Neutrophil (primary cell): ENCODE data around the gene ACTR3.

Experiments used
- H3K27ac ChIP-seq: fragments of 200-600 bp; sonication (generic); 2 replicates; pipeline ENCODE4 v1.5.1; 2016; ENCODE audit warnings: mild to moderate bottlenecking, moderate library complexity
- H3K27me3 ChIP-seq: fragments of 200-600 bp; sonication (generic); 2 replicates; pipeline ENCODE4 v1.6.0; 2016; ENCODE audit warnings: mild to moderate bottlenecking
- H3K36me3 ChIP-seq: fragments of 200-600 bp; sonication (generic); 2 replicates; pipeline ENCODE4 v1.5.1; 2017
- H3K4me1 ChIP-seq, 2 experiments: fragments of 200-600 bp in 1 of 2; sonication (generic) in 1 of 2; 1 replicate in 1 of 2; 2 replicates in 1 of 2; pipeline versions ENCODE4 v1.5.1 to v1.6.1; 2013 to 2016; ENCODE audit warnings: low read depth in 1 of 2, low read length in 1 of 2, mild to moderate bottlenecking in 1 of 2, moderate library complexity in 1 of 2; ENCODE audit not compliant: control insufficient read depth in 1 of 2, insufficient read depth in 1 of 2
- H3K4me3 ChIP-seq, 2 experiments: fragments of 200-600 bp in 1 of 2; sonication (generic) in 1 of 2; 1 replicate in 1 of 2; 2 replicates in 1 of 2; pipeline ENCODE4 v1.5.1; 2013 to 2016; ENCODE audit warnings: low read depth in 1 of 2, low read length in 1 of 2, mild to moderate bottlenecking in 1 of 2, moderate library complexity in 1 of 2
- H3K9me3 ChIP-seq: fragments of 200-600 bp; sonication (generic); 2 replicates; pipeline ENCODE4 v1.5.1; 2016
- TF ChIP-seq, protein P1 (sequence below): fragments of 200-600 bp; sonication (generic); IDR thresholded peaks from 2 replicates; pipeline ENCODE4 v1.5.1; 2016; ENCODE audit warnings: antibody characterized with exemption

Gene ACTR3

DNA sequence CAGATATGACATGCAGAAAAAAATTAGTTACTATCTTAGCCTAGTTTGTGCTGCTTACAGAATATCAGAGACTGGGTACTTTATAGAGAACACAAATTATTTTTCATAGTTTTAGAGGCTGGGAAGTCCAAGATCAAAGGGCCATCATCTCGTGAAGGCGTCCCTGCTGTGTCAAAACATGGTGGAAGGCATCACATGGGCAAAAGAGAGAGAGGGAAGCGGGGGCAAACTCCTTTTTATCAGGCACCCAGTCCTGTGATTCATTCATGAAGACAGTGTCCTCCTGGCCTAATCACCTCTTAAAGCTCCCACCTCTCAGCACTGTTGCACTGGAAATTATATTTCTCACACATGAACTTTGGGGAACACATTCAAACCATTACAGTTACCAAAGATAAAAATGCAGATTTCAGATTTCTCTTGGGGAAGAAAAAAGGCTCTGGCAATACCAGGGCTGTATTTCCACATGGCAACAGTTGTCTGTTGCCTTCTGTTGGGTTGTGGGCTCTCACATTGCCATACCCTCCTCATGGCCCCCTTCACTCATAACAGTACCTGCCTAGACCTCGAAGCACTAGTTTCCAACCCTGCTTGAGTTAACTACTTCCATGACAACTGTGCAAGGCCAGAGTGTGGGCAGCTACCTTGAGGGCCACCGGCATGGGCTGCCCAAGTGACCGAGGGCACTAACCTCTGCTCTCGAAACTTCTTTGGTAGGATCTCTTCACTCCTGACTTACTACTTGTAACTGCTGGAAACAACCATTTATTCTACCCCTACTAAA, 2.7 kb upstream of the ACTR3 start:
- peaks cover 7% of the 10 kb centered on the region for H3K36me3 ChIP-seq
- peaks cover 39 to 50% of the 10 kb centered on the region in 2 experiments for H3K4me1 ChIP-seq
- H3K9me3 ChIP-seq = no peaks in the 10 kb centered on the region
- H3K4me3 ChIP-seq = peak overlapping the region; percentile 1 to 23
- TF ChIP-seq, protein P1, sequence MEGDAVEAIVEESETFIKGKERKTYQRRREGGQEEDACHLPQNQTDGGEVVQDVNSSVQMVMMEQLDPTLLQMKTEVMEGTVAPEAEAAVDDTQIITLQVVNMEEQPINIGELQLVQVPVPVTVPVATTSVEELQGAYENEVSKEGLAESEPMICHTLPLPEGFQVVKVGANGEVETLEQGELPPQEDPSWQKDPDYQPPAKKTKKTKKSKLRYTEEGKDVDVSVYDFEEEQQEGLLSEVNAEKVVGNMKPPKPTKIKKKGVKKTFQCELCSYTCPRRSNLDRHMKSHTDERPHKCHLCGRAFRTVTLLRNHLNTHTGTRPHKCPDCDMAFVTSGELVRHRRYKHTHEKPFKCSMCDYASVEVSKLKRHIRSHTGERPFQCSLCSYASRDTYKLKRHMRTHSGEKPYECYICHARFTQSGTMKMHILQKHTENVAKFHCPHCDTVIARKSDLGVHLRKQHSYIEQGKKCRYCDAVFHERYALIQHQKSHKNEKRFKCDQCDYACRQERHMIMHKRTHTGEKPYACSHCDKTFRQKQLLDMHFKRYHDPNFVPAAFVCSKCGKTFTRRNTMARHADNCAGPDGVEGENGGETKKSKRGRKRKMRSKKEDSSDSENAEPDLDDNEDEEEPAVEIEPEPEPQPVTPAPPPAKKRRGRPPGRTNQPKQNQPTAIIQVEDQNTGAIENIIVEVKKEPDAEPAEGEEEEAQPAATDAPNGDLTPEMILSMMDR = no peak
- H3K27me3 ChIP-seq = no peaks in the 10 kb centered on the region
- peak overlapping the region; percentile 78 for H3K27ac ChIP-seq

DNA sequence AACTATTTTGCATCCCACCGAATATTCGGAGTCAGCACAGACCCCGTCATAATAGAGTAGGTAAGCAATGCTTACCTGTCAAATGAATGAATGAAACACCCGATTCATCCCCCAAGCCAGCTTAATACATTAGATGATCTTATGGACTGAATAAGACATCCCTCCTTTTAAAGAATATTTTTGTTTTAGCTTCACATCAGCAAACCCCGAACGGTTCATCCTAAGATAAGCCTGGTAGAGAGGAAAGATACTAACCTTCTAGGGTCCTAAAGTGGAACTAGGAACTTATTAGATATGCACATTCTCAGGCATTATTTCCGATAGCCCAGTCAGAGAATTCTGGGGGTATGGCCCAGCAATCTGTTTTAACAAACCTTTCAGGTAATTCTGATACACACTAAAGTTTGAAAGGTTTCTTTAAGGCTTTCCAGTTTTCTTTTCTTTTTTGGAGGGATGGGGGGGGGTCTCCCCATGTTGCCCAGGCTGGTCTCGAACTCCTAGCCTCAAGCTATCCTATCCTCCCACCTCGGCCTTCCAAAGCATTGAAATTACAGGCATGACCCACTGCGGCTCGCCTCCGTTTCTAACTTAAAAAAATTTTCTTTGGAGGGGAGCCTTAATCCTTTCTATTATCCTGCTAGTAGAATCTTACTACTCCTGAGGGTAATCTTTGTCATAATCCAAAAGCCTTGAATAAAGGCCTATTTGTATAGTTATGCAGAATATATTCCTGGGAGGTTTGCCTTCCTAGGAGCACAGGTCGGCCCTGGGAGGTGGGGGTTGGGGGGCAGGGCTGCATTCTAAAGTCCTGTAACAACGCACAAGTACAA, 1.0 kb upstream of the ACTR3 start:
- peak overlapping the region; percentile 100 for H3K27ac ChIP-seq
- H3K4me1 ChIP-seq = peaks cover 55 to 67% of the 10 kb centered on the region in 2 experiments
- peak overlapping the region; percentile 88 to 98 for H3K4me3 ChIP-seq
- H3K36me3 ChIP-seq = peaks cover 2% of the 10 kb centered on the region
- H3K9me3 ChIP-seq = no peaks in the 10 kb centered on the region
- H3K27me3 ChIP-seq = no peaks in the 10 kb centered on the region
- TF ChIP-seq, protein P1 = no peak

GRCh38 chr2:113890253-113891235, 655 bp downstream of the ACTR3 start:
- Histone ChIP-seq H3K4me1 (peaks cover 72 to 81% of the 10 kb centered on the region in 2 experiments), H3K4me3 (peak overlapping the region; percentile 88 to 98), H3K36me3 (peaks cover 8% of the 10 kb centered on the region), H3K9me3 (no peaks in the 10 kb centered on the region), H3K27ac (peak overlapping the region; percentile 100), H3K27me3 (no peaks in the 10 kb centered on the region)
- TF ChIP-seq, protein P1 = no peak

GRCh38 chr2:113891265-113891959, 1.5 kb downstream of the ACTR3 start:
- H3K27me3 ChIP-seq = no peaks in the 10 kb centered on the region
- H3K4me3 ChIP-seq = peak overlapping the region; percentile 88 to 98
- no peaks in the 10 kb centered on the region for H3K9me3 ChIP-seq
- peak overlapping the region; percentile 100 for H3K27ac ChIP-seq
- TF ChIP-seq, protein P1 = no peak
- peaks cover 8% of the 10 kb centered on the region for H3K36me3 ChIP-seq
- peaks cover 78 to 86% of the 10 kb centered on the region in 2 experiments for H3K4me1 ChIP-seq
